HG03442 (cell line): ENCODE data around the gene PSMA8.
"Not testable (repeated sequence)": the region's sequence is repeated elsewhere in the genome, so short reads cannot be mapped to it uniquely, and the experiment has no call there.

ENCODE experiments used
- ATAC-seq: cut with Tn5 transposase; IDR thresholded peaks from one replicate; pipeline ENCODE4 v1.9.1; 2021; ENCODE audit warnings: mild to moderate bottlenecking, moderate library complexity; ENCODE audit not compliant: unreplicated experiment

The PSMA8 gene

GRCh38 chr18:26167592-26167991, 33.9 kb downstream of the PSMA8 start:
- ATAC-seq = peak; percentile 81

GRCh38 chr18:26175481-26175880, 41.8 kb downstream of the PSMA8 start:
- ATAC-seq = no peak

- no peak for ATAC-seq
Measured at GRCh38 chr18:26176134-26176533, 42.5 kb downstream of the PSMA8 start.

- peak; percentile 58 for ATAC-seq
Measured at GRCh38 chr18:26181343-26181826, 47.7 kb downstream of the PSMA8 start.

GRCh38 chr18:26183395-26184112, 49.9 kb downstream of the PSMA8 start:
- ATAC-seq = no peak

- no peak for ATAC-seq
Measured at GRCh38 chr18:26185267-26185666, 51.6 kb downstream of the PSMA8 start.

- peak; percentile 81 for ATAC-seq
Measured at GRCh38 chr18:26190506-26190905, 56.8 kb downstream of the PSMA8 start.

GRCh38 chr18:26192233-26192632, 58.6 kb downstream of the PSMA8 start:
- no peak for ATAC-seq

- no peak for ATAC-seq
Measured at GRCh38 chr18:26196605-26197004, 62.9 kb downstream of the PSMA8 start.

- not testable (repeated sequence) for ATAC-seq
Measured at GRCh38 chr18:26202001-26202400, 68.3 kb downstream of the PSMA8 start.

GRCh38 chr18:26205318-26205717, 71.6 kb downstream of the PSMA8 start:
- ATAC-seq = no peak

- no peak for ATAC-seq
Measured at GRCh38 chr18:26206488-26206887, 72.8 kb downstream of the PSMA8 start.

- no peak for ATAC-seq
Measured at GRCh38 chr18:26207937-26208336, 74.3 kb downstream of the PSMA8 start.

GRCh38 chr18:26208977-26209376, 75.3 kb downstream of the PSMA8 start:
- no peak for ATAC-seq

- ATAC-seq = no peak
Measured at GRCh38 chr18:26210147-26210546, 76.5 kb downstream of the PSMA8 start.

GRCh38 chr18:26215247-26215970, 81.7 kb downstream of the PSMA8 start:
- ATAC-seq = peak; percentile 94

GRCh38 chr18:26225022-26225693, 91.5 kb downstream of the PSMA8 start:
- ATAC-seq = no peak

- no peak for ATAC-seq
Measured at GRCh38 chr18:26225915-26226228, 92.2 kb downstream of the PSMA8 start.

GRCh38 chr18:26226229-26227050, 92.8 kb downstream of the PSMA8 start, which contains the start of gene TAF4B:
TSS of gene TAF4B (plus strand) at chr18:26226445. CDS start at chr18:26226934, 489 bp downstream.
- ATAC-seq = peak; percentile 86

GRCh38 chr18:26227051-26227670, 93.5 kb downstream of the PSMA8 start:
- no peak for ATAC-seq
